HG03135 (cell line): Measurements from ENCODE around the gene GPHN.
"Not testable (repeated sequence)": the region's sequence is repeated elsewhere in the genome, so short reads cannot be mapped to it uniquely, and the experiment has no call there.

Experiments
- ATAC-seq: cut with Tn5 transposase; IDR thresholded peaks from one replicate; pipeline ENCODE4 v1.9.1; 2021; ENCODE audit warnings: mild to moderate bottlenecking, moderate library complexity; ENCODE audit not compliant: unreplicated experiment

GPHN gene

DNA sequence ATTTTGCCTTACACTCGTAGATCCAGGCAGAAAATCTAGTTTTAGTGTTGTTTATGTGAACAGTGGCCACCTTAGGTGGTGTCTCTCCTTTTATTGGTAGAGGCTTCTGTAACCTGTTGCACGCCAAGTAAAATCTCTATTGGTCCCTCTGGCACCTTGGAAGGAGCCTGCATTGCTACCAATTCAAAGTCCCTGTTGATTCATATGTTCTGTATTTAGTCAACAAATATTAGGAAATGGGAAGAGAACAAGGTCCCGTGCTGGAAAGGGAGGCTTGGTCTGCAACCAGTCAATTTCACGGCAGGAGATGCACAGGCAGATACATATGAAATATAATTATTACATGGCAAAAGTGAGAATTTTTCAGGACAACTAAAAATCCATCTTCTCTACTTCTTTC is 6.4 kb upstream of the GPHN start:
- no peak for ATAC-seq

DNA sequence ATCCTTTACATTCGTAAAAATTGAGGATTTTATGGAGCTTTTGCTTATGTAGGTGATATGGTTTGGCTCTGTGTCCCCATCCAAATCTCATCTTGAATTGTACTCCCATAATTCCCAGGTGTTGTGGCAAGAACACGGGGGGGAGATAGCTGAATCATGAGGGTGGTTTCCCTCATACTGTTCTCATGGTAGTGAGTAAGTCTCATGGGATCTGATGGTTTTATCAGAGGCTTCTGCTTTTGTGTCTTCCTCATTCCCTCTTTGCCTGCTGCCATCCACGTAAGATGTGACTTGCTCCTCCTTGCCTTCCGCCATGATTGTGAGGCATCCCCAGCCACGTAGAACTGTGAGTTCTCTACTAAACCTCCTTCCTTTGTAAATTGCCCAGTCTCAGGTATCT is 5.1 kb upstream of the GPHN start:
- not testable (repeated sequence) for ATAC-seq

DNA sequence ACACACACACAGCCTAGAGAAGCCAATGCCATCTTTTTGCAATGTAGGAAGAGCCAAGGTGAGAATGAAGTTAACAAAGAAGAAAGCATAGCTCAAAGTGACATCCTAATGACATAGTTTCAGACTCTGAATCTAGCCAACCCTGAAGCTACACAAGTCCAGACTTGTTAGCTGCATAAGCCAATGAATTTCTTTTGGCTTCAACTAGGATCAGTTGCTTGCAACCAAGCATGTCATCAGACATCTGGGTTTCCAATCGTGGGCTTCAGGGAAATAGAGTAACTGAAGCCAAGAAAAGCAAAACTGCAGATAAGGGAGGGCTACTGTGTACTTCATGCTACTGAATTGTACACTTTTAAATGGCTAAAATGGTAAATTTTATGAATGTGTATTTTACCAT is 4.4 kb upstream of the GPHN start:
- ATAC-seq: no peak

DNA sequence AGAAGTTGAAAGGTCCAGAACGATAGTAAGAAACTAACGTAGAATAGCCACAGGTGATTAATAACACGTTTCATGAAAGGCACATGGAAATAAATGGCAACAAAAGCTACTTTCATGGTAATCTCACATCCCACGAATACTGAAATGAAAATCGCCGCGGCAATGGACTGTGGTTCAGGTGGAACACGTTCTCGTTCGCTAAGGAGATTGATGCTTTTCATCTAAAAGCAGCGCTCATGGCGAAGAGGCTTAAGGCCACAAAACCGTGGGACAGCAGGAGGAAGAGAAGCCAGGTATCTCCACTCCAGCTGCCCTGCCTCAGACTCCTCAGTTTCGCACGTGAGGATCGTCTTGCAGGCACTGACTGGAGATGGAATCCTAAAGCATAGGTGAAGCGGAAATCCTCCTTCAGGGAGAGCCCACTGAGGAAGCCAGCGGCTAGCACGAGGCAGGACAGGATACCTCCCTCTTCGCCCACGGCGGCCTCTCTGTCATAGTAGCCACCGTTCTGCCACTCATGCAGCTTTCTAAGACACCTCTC is 696 bp upstream of the GPHN start:
- ATAC-seq: peak; percentile 14

DNA sequence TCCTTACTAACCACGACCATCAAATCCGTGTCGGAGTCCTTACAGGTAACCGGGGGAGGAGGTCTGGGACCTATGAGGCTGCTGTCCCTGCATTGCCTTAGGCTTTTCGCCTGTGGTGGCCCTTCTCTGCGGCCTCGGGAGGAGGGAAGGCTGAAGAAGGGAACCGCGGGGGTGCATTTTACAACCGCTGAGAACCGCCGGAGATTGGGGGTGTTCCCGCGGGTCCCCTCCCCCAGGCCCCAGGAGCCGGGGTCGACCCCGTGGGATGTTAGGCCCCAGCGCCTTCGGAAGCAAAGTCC is 549 bp downstream of the GPHN start:
- ATAC-seq: peak; percentile 1

DNA sequence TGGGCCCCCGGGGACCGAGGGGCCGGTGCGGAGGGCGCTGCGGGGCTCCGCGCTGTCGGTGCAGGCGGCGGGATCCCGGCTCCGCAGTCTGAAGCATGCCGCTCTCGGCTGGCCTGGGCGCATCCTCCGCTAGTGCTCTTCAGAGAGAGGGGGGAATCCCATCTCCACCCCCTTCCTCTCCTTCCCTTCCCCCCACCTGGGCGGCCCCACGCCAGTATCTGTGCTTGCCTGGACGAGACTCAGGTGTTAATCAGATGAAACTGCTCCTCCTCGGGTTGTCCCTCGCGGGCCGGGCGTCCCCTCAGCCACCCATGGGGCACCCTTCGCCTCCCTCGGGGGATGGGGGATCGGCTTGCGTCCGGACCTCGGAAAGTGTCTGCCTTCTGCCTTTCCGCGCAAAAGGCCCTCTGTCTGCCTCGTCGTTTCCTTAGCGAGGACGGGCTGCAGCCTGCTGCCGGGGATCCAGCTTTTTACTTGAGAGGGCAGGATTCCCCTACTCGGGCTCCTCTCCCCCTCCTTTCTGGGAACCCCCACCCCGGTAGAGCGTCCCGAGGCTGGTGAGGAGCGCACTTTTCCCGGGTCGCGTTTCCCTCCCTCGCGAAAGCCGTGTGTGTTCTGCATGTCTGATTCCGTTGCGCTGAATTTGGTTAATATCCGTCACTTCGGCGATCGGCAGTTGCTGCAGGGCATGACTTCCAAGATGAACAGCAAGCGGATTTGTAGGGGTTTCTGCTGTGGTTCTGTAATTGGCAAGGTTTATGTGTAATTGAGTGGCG is 1.1 kb downstream of the GPHN start:
- no peak for ATAC-seq

DNA sequence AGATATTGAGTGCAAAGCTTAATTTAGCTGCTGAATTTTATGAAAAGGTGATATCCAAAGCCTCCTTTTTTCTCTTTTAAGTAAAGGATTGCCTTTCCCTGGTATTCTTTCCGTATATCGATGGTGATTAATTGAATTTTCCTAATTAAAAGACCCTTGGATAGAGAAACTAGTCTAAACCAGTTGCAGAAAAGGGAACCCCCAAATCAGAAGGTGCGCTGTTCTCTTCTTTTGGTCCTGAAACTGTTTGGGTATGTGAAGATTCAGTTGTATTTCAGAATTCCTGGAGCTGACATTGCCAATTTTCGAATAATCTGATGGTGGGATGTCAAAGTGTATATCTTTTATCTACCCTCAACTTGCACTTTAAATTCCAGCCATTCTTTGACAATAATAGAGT is 1.9 kb downstream of the GPHN start:
- ATAC-seq: no peak

DNA sequence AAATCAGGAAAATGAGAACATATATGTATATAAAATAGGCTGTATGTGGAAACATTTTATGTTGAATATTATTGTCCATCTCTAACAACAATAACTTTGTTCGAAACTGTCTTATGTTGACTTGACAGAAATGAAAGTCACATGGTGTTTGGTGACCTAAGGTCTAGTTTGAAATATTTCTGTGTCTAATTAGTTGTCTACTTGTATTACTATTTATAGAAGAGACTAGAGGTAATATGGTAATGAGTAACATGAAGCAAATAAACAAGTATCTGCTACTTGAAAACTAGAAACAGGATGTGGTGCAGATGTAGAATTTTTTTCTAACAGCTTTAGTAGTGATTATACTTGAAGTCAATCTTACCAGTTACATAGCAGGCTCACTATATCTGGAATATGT is 3.9 kb downstream of the GPHN start:
- ATAC-seq: no peak

DNA sequence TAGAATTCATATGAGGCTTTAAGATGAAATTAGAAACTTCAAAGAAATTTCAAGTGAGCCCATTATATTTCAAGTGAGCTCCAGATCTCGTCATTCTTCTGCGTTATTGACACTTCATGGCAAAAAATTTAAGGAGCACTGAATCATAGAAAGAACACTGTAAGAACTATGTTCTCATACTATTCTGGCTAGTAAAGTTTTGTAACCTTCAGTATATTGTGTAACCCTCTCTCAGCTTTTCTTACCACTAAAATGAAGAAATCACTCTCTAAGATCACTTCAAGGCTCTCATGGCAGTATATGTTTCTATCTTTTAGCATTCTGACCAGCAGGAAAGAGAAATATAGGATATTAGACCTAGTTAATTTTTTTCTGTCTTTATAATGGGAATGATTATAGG is 6.3 kb downstream of the GPHN start:
- no peak for ATAC-seq

DNA sequence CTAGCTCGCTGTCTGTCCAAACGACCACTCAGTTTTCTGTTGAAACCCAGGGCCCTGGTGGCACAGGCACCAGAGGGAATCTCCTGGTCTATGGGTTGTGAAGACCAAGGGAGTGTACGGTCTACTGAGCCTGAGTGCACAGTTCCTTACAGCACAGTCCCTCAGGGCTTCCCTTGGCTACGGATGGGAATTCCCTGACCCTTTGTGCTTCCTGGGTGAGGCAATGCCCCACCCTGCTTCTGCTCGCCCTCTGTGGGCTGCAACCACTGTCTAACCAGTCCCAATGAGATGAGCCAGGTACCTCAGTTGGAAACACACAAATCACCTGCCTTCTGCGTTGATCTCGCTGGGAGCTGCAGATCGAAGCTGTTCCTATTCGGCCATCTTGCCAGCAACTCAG is 22.6 kb downstream of the GPHN start:
- no peak for ATAC-seq

DNA sequence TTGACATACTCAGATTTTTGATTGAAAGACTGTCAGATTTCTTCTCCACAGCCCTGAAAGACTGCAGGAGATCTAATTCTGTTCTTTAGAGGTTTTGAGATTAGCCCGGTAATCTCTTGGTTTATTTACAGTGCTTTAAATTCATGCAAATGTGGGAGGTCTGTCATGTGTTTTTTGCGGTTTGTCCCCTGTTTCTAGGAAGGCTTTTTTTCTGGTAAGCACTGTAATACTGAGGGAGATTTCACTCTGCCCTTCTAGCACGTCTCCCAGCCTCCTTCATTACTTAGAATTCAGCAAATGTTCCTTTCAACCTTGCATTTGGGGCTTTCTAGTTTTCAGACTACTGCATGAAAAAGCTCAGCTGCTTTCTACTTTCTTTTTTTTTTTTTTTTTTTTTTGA is 31.1 kb downstream of the GPHN start:
- no peak for ATAC-seq

DNA sequence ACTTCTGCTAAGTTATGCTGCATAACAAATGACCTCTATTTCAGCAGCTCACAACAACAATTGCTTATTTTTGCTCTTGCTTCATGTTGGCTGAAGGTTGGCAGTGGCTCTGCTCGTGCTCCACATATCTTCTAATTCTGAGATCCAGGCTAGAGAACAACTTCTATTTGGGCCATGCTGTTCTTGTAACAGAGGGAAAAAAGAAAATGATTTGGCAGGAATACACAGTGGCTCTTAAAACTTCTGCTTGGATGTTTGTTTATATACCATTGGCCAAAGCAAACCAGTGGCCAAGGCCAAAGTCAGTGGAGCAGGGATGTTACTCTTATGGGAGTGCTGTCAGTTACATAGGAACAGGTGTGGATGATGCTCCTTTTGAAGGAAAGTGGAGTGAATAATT is 32.1 kb downstream of the GPHN start:
- ATAC-seq: no peak

DNA sequence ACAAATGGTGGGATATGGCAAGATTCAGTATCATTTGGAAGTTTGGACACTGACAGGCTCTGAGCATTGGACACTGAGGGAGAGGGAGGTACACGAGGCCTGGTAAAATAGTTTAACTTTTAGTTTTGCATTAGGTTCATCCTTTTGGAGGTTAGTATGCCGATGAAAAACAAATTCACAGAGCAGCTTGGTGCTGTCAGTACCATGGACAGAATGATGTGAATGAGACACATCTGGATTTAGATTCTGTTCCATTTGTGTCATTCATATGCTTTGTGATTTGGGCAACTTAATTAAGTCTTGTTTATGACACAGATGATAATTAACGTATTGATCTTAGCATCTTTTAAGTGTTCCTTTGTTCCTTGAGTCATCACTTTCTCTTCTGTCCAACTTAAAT is 33.7 kb downstream of the GPHN start:
- no peak for ATAC-seq

DNA sequence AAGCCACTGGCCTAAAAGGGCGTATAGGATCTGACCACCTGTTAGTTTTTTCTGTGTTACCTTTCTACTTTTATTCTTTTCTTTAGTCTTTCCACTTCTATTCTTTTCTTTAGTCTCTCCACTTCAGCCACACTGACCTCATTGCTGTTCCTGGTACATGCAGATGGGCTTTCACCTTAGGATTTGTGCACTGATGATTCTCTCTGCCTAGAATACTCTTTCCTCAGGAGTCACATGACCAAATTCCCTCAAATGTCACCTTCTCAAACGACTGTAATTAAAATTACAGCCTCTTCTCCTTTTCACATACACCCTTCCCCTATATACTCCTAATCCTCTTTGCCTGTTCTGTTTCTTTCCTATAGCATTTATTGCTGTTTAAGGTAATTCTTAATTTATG is 36.0 kb downstream of the GPHN start:
- no peak for ATAC-seq

DNA sequence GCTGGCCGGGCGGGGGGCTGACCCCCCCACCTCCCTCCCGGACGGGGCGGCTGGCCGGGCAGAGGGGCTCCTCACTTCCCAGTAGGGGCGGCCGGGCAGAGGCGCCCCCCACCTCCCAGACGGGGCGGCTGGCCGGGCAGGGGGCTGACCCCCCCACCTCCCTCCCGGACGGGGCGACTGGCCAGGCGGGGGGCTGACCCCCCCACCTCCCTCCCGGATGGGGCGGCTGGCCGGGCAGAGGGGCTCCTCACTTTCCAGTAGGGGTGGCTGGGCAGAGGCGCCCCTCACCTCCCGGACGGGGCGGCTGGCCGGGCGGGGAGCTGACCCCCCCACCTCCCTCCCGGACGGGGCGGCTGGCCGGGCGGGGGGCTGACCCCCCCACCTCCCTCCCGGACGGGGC is 37.2 kb downstream of the GPHN start:
- not testable (repeated sequence) for ATAC-seq

DNA sequence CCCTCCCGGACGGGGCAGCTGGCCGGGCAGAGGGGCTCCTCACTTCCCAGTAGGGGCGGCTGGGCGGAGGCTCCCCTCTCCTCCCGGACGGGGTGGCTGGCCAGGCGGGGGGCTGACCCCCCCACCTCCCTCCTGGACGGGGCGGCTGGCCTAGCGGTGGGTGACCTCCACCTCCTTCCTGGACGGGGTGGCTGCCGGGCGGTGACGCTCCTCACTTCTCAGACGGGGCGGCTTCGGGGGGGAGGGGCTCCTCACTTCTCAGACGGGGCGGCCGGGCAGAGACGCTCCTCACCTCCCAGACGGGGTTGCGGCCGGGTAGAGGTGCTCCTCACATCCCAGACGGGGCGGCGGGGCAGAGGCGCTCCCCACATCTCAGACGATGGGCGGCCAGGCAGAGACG is 37.8 kb downstream of the GPHN start:
- not testable (repeated sequence) for ATAC-seq

DNA sequence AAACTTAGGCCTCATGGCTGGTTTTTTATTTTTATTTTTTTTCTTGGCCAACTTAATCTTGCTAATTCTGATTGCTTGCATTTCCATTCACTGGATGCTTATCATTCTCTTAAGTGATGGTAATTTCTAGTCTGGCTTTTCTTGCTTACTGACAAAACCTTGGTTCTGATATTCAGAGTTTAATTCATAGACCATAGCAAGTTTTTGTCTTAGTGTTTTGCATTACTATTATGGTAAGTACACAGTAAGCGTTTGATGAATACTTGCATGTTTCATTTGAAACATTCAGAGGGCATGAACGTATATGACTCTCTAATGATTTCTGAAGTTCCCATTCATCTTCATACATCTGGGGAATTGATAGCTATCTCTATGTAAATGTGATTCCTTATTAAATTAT is 55.8 kb downstream of the GPHN start:
- no peak for ATAC-seq

DNA sequence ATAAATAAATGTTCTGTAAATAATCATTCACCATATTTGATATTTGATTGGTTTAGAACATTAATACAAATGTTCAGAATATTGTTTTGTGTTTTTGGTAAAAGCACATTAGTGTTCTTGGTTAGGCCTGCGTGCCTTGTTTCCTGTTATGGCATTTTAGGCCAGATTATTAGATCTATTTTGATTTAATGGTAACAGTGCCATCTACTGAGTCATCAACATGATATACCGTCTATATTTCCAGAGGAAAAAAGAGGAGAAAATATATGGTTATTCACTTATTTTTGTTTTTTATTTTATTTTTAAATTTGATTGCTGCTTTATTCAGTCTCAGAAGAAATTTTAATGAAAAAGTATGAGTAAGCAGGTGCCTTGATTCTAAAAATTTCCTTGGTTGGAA is 60.3 kb downstream of the GPHN start:
- ATAC-seq: no peak

DNA sequence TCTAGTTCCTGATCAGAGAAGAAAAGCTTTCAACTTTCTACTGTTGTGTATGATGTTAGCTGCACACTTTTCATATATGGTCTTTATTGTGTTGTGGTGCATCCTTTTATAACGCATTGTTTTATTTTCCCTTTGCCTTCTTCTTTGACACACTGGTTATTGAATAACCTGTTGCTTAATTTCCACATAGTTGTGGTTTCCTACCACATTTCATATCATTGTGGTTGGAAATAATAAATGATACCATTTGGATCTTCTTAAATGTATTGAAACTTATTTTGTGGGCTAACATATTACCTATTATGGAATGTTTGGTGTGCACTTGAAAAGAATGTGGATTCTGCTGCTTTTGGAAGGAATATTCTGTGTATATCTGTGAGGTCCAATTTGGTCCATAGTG is 64.9 kb downstream of the GPHN start:
- no peak for ATAC-seq

DNA sequence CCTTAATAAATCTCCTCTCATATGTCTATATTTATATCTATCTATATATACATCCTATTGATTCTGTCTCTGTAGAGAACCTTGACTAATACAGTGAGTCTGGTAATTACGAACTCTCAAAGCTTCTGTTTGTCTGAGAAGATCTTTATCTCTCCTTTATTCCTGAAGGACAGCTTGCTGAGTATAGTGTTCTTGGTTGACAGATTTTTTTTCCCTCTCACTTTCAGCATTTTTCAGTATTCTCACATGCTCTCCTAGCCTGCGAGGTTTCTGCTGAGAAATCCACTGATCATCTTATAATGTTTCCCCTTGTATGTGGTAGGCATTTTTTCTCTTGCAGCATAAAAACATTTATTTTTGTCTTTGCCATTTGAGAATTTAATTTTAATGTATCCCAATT is 67.1 kb downstream of the GPHN start:
- no peak for ATAC-seq

DNA sequence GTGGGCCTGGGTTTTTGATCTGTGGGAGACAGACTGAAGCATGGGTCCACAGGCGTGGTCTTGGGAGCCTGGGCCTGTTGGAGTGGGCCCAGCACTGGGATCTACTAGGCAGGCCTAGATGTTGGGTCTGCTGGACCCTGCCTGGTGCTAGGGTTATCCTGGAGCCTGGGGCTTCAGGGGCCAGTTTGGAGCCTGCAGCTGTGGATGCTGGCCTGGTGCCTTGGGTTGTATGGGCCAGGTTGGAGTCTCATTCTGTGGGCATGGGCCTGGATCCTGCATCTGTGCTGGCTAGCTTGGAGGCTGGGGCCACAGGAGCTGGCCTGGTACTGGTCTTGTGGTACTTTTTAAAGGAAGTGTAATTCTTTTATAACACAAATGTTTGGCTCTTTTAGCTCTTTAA is 68.0 kb downstream of the GPHN start:
- ATAC-seq: no peak

DNA sequence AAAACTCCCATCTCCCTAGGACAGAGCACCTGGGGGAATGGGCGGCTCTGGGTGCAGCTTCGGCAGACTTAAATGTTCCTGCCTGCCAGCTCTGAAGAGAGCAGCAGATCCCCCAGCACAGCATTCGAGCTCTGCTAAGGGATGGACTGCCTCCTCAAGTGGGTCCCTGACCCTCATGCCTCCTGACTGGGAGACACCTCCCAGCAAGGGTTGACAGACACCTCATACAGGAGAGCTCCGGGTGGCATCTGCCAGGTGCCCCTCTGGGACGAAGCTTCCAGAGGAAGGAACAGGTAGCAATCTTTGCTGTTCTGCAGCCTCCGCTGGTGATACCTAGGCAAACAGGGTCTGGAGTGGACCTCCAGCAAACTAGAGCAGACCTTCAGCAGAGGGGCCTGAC is 79.8 kb downstream of the GPHN start:
- not testable (repeated sequence) for ATAC-seq

DNA sequence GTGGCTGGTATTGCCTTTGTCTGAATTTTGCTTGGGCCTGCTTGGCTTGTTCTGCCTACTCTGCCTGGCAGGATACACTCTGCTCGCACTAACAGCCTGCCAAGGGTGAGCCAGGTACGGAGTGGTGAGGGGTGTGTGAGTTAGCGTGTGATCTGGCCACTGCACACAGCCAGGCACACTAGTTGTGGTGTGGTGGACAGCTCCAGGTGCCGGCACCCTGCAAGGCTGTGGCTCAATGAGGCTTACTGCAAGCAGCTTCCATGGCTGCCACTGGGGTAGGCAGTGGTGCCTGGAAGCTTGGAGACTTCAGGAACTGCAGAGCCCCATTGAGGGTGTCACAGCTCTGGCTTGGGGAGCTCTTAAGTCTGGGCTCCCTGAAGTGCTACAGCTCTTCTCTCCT is 87.4 kb downstream of the GPHN start:
- ATAC-seq: no peak
